Neuronal stem cell (in vitro differentiated cells): ENCODE results near the gene SLAIN2.

Experiments used
- DNase-seq: peaks from one replicate; pipeline ENCODE4 v3.0.0-alpha.2; 2013; ENCODE audit warnings: low spot score
- H2AFZ ChIP-seq: one replicate; pipeline ENCODE4 v1.6.1; 2013; ENCODE audit warnings: mild to moderate bottlenecking, low read length, inconsistent platforms
- H2AK5ac ChIP-seq: 2 replicates; pipeline ENCODE4 v1.6.1; 2013; ENCODE audit warnings: low read depth, mild to moderate bottlenecking, inconsistent platforms, low read length, moderate library complexity, mixed read lengths
- H2BK120ac ChIP-seq: 2 replicates; pipeline ENCODE4 v1.6.1; 2013; ENCODE audit warnings: low read depth, mild to moderate bottlenecking, inconsistent platforms, low read length, moderate library complexity, mixed read lengths
- H2BK12ac ChIP-seq: one replicate; pipeline ENCODE4 v1.6.1; 2013; ENCODE audit warnings: low read length, inconsistent platforms
- H2BK15ac ChIP-seq: 2 replicates; pipeline ENCODE4 v1.6.1; 2013; ENCODE audit warnings: mild to moderate bottlenecking, low read length, inconsistent platforms, mixed read lengths
- H2BK5ac ChIP-seq: one replicate; pipeline ENCODE4 v1.6.1; 2013; ENCODE audit warnings: inconsistent platforms, mild to moderate bottlenecking, low read length, moderate library complexity
- H3K14ac ChIP-seq: one replicate; pipeline ENCODE4 v1.6.1; 2013; ENCODE audit warnings: low read length, inconsistent platforms
- H3K18ac ChIP-seq: 2 replicates; pipeline ENCODE4 v1.6.1; 2013; ENCODE audit warnings: low read length, inconsistent platforms
- H3K23ac ChIP-seq: 2 replicates; pipeline ENCODE4 v1.6.1; 2013; ENCODE audit warnings: low read depth, mild to moderate bottlenecking, mixed read lengths, low read length, inconsistent platforms; ENCODE audit not compliant: poor library complexity
- H3K27ac ChIP-seq: replicated peaks from 3 replicates; pipeline ENCODE4 v1.5.1; 2013; ENCODE audit warnings: low read length, inconsistent platforms
- H3K27me3 ChIP-seq, 3 experiments: 2 replicates each; pipeline ENCODE4 v1.6.1; 2013; ENCODE audit warnings: low read length in 3 of 3, mild to moderate bottlenecking in 2 of 3, inconsistent platforms in 1 of 3, low read depth in 1 of 3, mixed read lengths in 1 of 3, moderate library complexity in 1 of 3; ENCODE audit not compliant: control insufficient read depth in 3 of 3, insufficient read depth in 3 of 3
- H3K36me3 ChIP-seq, 2 donors: replicated peaks in 1 of 2; 2 replicates each; pipeline ENCODE4 v1.6.1; 2013; ENCODE audit warnings: low read length in 2 of 2; ENCODE audit not compliant: control insufficient read depth in 2 of 2, insufficient read depth in 2 of 2
- H3K4ac ChIP-seq: 2 replicates; pipeline ENCODE4 v1.6.1; 2013; ENCODE audit warnings: inconsistent platforms, mild to moderate bottlenecking, low read length, moderate library complexity
- H3K4me1 ChIP-seq, 2 donors: 1 replicate in 1 of 2; 2 replicates in 1 of 2; pipeline ENCODE4 v1.6.1; 2013; ENCODE audit warnings: low read length in 2 of 2, low read depth in 1 of 2; ENCODE audit not compliant: control insufficient read depth in 2 of 2, insufficient read depth in 1 of 2
- H3K4me2 ChIP-seq: one replicate; pipeline ENCODE4 v1.6.1; 2013; ENCODE audit warnings: mild to moderate bottlenecking, low read length, inconsistent platforms; ENCODE audit not compliant: insufficient read depth, poor library complexity, severe bottlenecking
- H3K4me3 ChIP-seq, 2 donors: 2 replicates each; pipeline ENCODE4 v1.5.1; 2013; ENCODE audit warnings: low read length in 2 of 2, mild to moderate bottlenecking in 2 of 2, inconsistent platforms in 1 of 2, moderate library complexity in 1 of 2
- H3K79me1 ChIP-seq: one replicate; pipeline ENCODE4 v1.6.1; 2013; ENCODE audit warnings: low read depth, mild to moderate bottlenecking, inconsistent platforms, low read length, moderate library complexity
- H3K9ac ChIP-seq: one replicate; pipeline ENCODE4 v1.6.1; 2013; ENCODE audit warnings: mild to moderate bottlenecking, low read depth, low read length, inconsistent platforms; ENCODE audit not compliant: poor library complexity
- H3K9me3 ChIP-seq, 2 donors: replicated peaks in 1 of 2; 2 replicates each; pipeline versions ENCODE3 to v1.6.1; 2013; ENCODE audit warnings: low read length in 2 of 2, mild to moderate bottlenecking in 2 of 2, inconsistent platforms in 1 of 2, low read depth in 1 of 2, mixed read lengths in 1 of 2, moderate library complexity in 1 of 2; ENCODE audit not compliant: control insufficient read depth in 2 of 2, insufficient read depth in 1 of 2
- H4K8ac ChIP-seq: one replicate; pipeline ENCODE4 v1.6.1; 2013; ENCODE audit warnings: low read depth, mild to moderate bottlenecking, inconsistent platforms, low read length, moderate library complexity
- H4K91ac ChIP-seq: one replicate; pipeline ENCODE4 v1.6.1; 2013; ENCODE audit warnings: low read length, low read depth, mild to moderate bottlenecking, inconsistent platforms; ENCODE audit not compliant: poor library complexity
- WGBS, 2 donors: extraction: QIAGEN DNeasy Blood & Tissue Kit; methylation state at CpG; one replicate each; pipeline ENCODE4 v1.1.7; 2013; ENCODE audit warnings: missing lambda C conversion rate in 2 of 2, mixed read lengths in 1 of 2; ENCODE audit not compliant: insufficient read length in 2 of 2, insufficient replicate concordance in 1 of 2; ENCODE audit errors: extremely low coverage in 2 of 2; 5-methylcytosine and 5-hydroxymethylcytosine counted together

The SLAIN2 gene

GRCh38 chr4:48329193-48329592 is 12.1 kb upstream of the SLAIN2 start:
- no peak for DNase-seq
- no peak overlapping the region for H2AFZ ChIP-seq
- H2AK5ac ChIP-seq: no peak overlapping the region
- H4K91ac ChIP-seq: no peak overlapping the region
- H3K4me1 ChIP-seq: no peaks in the 10 kb centered on the region
- H2BK5ac ChIP-seq: no peak overlapping the region
- H3K4me2 ChIP-seq: no peak overlapping the region
- no peak overlapping the region for H3K27ac ChIP-seq
- H4K8ac ChIP-seq: no peak overlapping the region
- H3K9ac ChIP-seq: no peak overlapping the region
- H2BK120ac ChIP-seq: no peak overlapping the region
- no CpG with 5 or more reads among the region's 1 CpG for WGBS, 2 donors
- no peak overlapping the region for H3K23ac ChIP-seq
- no peak overlapping the region for H3K4me3 ChIP-seq
- H3K18ac ChIP-seq: no peak overlapping the region
- no peaks in the 10 kb centered on the region for H3K79me1 ChIP-seq
- no peak overlapping the region for H3K4ac ChIP-seq
- no peak overlapping the region for H2BK12ac ChIP-seq
- no peak overlapping the region for H2BK15ac ChIP-seq
- H3K9me3 ChIP-seq: no peaks in the 10 kb centered on the region
- no peak overlapping the region for H3K14ac ChIP-seq
- no peaks in the 10 kb centered on the region for H3K36me3 ChIP-seq
- no peaks in the 10 kb centered on the region for H3K27me3 ChIP-seq

GRCh38 chr4:48329976-48330375 is 11.4 kb upstream of the SLAIN2 start:
- H3K27me3 ChIP-seq: no peaks in the 10 kb centered on the region
- H3K4me3 ChIP-seq: no peak overlapping the region
- no peak overlapping the region for H3K18ac ChIP-seq
- no peak overlapping the region for H2BK12ac ChIP-seq
- H2BK120ac ChIP-seq: no peak overlapping the region
- no peak overlapping the region for H3K27ac ChIP-seq
- H2BK15ac ChIP-seq: no peak overlapping the region
- H2AK5ac ChIP-seq: no peak overlapping the region
- no peak overlapping the region for H3K4me2 ChIP-seq
- no peak for DNase-seq
- no peak overlapping the region for H4K8ac ChIP-seq
- H4K91ac ChIP-seq: no peak overlapping the region
- no peaks in the 10 kb centered on the region for H3K9me3 ChIP-seq
- H2BK5ac ChIP-seq: no peak overlapping the region
- no peak overlapping the region for H3K14ac ChIP-seq
- H3K23ac ChIP-seq: no peak overlapping the region
- no peak overlapping the region for H3K9ac ChIP-seq
- no peaks in the 10 kb centered on the region for H3K4me1 ChIP-seq
- no peaks in the 10 kb centered on the region for H3K36me3 ChIP-seq
- H3K79me1 ChIP-seq: no peaks in the 10 kb centered on the region
- H2AFZ ChIP-seq: no peak overlapping the region
- no peak overlapping the region for H3K4ac ChIP-seq

- Histone ChIP-seq H3K23ac (no peak overlapping the region), H3K36me3 (no peaks in the 10 kb centered on the region), H2BK5ac (no peak overlapping the region), H4K91ac (no peak overlapping the region), H4K8ac (no peak overlapping the region), H3K27ac (no peak overlapping the region), H3K79me1 (no peaks in the 10 kb centered on the region), H3K4me1 (no peaks in the 10 kb centered on the region), H3K9me3 (no peaks in the 10 kb centered on the region), H3K4me3 (no peak overlapping the region), H2BK12ac (no peak overlapping the region), H3K18ac (no peak overlapping the region), H3K4ac (no peak overlapping the region), H3K9ac (no peak overlapping the region), H3K27me3 (no peaks in the 10 kb centered on the region), H2BK120ac (no peak overlapping the region), H3K14ac (no peak overlapping the region), H2AFZ (no peak overlapping the region), H2AK5ac (no peak overlapping the region), H2BK15ac (no peak overlapping the region), H3K4me2 (no peak overlapping the region)
- DNase-seq: no peak
- WGBS, 2 donors: no CpG with 5 or more reads among the region's 9 CpGs
Measured at GRCh38 chr4:48331577-48332330, 9.6 kb upstream of the SLAIN2 start.

GRCh38 chr4:48332661-48333060 is 8.7 kb upstream of the SLAIN2 start:
- Histone ChIP-seq H3K4me1 (no peaks in the 10 kb centered on the region), H3K27me3 (no peaks in the 10 kb centered on the region), H3K4me3 (no peak overlapping the region), H4K8ac (no peak overlapping the region), H3K4ac (no peak overlapping the region), H3K18ac (no peak overlapping the region), H3K23ac (no peak overlapping the region), H4K91ac (no peak overlapping the region), H3K27ac (no peak overlapping the region), H2BK120ac (no peak overlapping the region), H3K36me3 (no peaks in the 10 kb centered on the region), H3K9me3 (no peaks in the 10 kb centered on the region), H2BK12ac (no peak overlapping the region), H3K9ac (no peak overlapping the region), H2AFZ (no peak overlapping the region), H3K79me1 (no peaks in the 10 kb centered on the region), H2BK15ac (no peak overlapping the region), H2BK5ac (no peak overlapping the region), H2AK5ac (no peak overlapping the region), H3K4me2 (no peak overlapping the region), H3K14ac (no peak overlapping the region)
- WGBS, 2 donors: no CpG with 5 or more reads among the region's 5 CpGs
- DNase-seq: no peak
